Endothelial cell of umbilical vein (primary cell): ENCODE results near the gene GAB2. TPM values are rescaled to one million over a fixed set of nuclear protein-coding genes. Genes with fewer than 3 reads are reported as not detected.

Experiments
- BruUV-seq: library from RNA; stranded (reverse); fragments of 400-500 nt; replicated peaks from 2 replicates; lab custom pipeline; 2021; lab: Mats Ljungman, UMichigan
- CTCF ChIA-PET: fragments of 300-600, 350-600 bp; sonication (Branson Sonifier 250); formaldehyde crosslinking; loops from one replicate; lab custom pipeline; 2021; ENCODE audit warnings: antibody characterized with exemption, inconsistent platforms; lab: Charles Lee
- POLR2A ChIA-PET: fragments of 300-600, 350-600 bp; sonication (Branson Sonifier 250); formaldehyde crosslinking; loops from one replicate; lab custom pipeline; 2021; ENCODE audit warnings: antibody characterized with exemption, inconsistent platforms; lab: Charles Lee
- DNase-seq: peaks from one replicate; pipeline ENCODE4 v3.0.0-alpha.2; 2011; ENCODE audit warnings: low read depth, low spot score
- FAIRE-seq: peaks from 2 replicates; lab custom pipeline; 2011; peaks lifted over from hg19 to GRCh38; lab: Jason Lieb, UNC
- H2AFZ ChIP-seq: 2 replicates; pipeline ENCODE4 v1.6.0; 2012; ENCODE audit warnings: low read depth, low read length, control low read depth, inconsistent platforms
- H3K27ac ChIP-seq: 2 replicates; pipeline ENCODE4 v1.5.1; 2011; ENCODE audit warnings: low read depth, mild to moderate bottlenecking, control low read depth, low read length, moderate library complexity; ENCODE audit not compliant: insufficient read depth
- H3K27me3 ChIP-seq, 2 experiments: 2 replicates each; pipeline versions ENCODE4 v1.6.0 to v1.6.1; 2011; ENCODE audit warnings: low read length in 2 of 2, mixed read lengths in 1 of 2; ENCODE audit not compliant: control insufficient read depth in 2 of 2, insufficient read depth in 2 of 2
- H3K36me3 ChIP-seq, 2 experiments: 2 replicates in 1 of 2; 3 replicates in 1 of 2; pipeline ENCODE4 v1.5.1; 2011; ENCODE audit warnings: low read length in 2 of 2, mild to moderate bottlenecking in 1 of 2, moderate library complexity in 1 of 2; ENCODE audit not compliant: control insufficient read depth in 2 of 2, insufficient read depth in 2 of 2; ENCODE audit errors: extremely low read depth in 1 of 2
- H3K4me1 ChIP-seq: 3 replicates; pipeline ENCODE4 v1.5.1; 2011; ENCODE audit warnings: mild to moderate bottlenecking, low read length; ENCODE audit not compliant: control insufficient read depth, insufficient read depth; ENCODE audit errors: extremely low read depth
- H3K4me2 ChIP-seq: 2 replicates; pipeline ENCODE4 v1.6.1; 2011; ENCODE audit warnings: low read length, control low read depth, mixed read lengths; ENCODE audit not compliant: insufficient read depth
- H3K4me3 ChIP-seq, 3 experiments: fragments of 200-600 bp in 1 of 3; sonication (generic), shearing (Covaris generic) in 1 of 3; replicated peaks in 1 of 3; 2 replicates each; pipeline ENCODE4 v1.5.1; 2011 to 2016; ENCODE audit warnings: control low read depth in 3 of 3, low read length in 3 of 3, mild to moderate bottlenecking in 2 of 3, inconsistent platforms in 1 of 3, low read depth in 1 of 3, moderate library complexity in 1 of 3; ENCODE audit not compliant: insufficient read depth in 1 of 3
- H3K79me2 ChIP-seq: 2 replicates; pipeline ENCODE4 v1.6.0; 2012; ENCODE audit warnings: low read length, inconsistent platforms; ENCODE audit not compliant: control insufficient read depth, insufficient read depth
- H3K9ac ChIP-seq: replicated peaks from 2 replicates; pipeline ENCODE3; 2011; ENCODE audit warnings: low read length, control low read depth; ENCODE audit not compliant: insufficient read depth; ENCODE audit errors: extremely low read depth
- H3K9me1 ChIP-seq: replicated peaks from 3 replicates; pipeline ENCODE4 v1.6.0; 2011; ENCODE audit warnings: mild to moderate bottlenecking, low read length; ENCODE audit not compliant: control insufficient read depth, insufficient read depth; ENCODE audit errors: extremely low read depth
- H3K9me3 ChIP-seq: replicated peaks from 2 replicates; pipeline ENCODE4 v1.5.1; 2012; ENCODE audit warnings: low read length, inconsistent platforms; ENCODE audit not compliant: control insufficient read depth, insufficient read depth
- H4K20me1 ChIP-seq: replicated peaks from 2 replicates; pipeline ENCODE3; 2011; ENCODE audit warnings: mild to moderate bottlenecking, low read length; ENCODE audit not compliant: control insufficient read depth, insufficient read depth; ENCODE audit errors: extremely low read depth
- CTCF ChIP-seq, 2 donors: IDR thresholded peaks; 1 replicate in 1 of 2; 2 replicates in 1 of 2; pipeline ENCODE4 v1.5.1; 2011; ENCODE audit warnings: low read length in 2 of 2, mild to moderate bottlenecking in 2 of 2, moderate library complexity in 2 of 2, control low read depth in 1 of 2, inconsistent platforms in 1 of 2, low read depth in 1 of 2; ENCODE audit not compliant: insufficient read depth in 1 of 2; ENCODE audit errors: extremely low read depth in 1 of 2
- EZH2 ChIP-seq: IDR thresholded peaks from 2 replicates; pipeline ENCODE4 v1.6.1; 2012; ENCODE audit warnings: borderline replicate concordance, low read depth, mild to moderate bottlenecking, moderate library complexity, low read length, inconsistent platforms; ENCODE audit not compliant: severe bottlenecking
- FOS ChIP-seq: IDR thresholded peaks from 2 replicates; pipeline ENCODE4 v1.6.1; 2011; ENCODE audit warnings: mild to moderate bottlenecking, low read length, moderate library complexity, borderline replicate concordance; ENCODE audit not compliant: insufficient read depth
- GATA2 ChIP-seq: IDR thresholded peaks from 2 replicates; pipeline ENCODE4 v1.7.0; 2011; ENCODE audit warnings: low read depth, mild to moderate bottlenecking, moderate library complexity, mixed read lengths, low read length; ENCODE audit not compliant: insufficient read length, insufficient read depth
- JUN ChIP-seq: IDR thresholded peaks from 2 replicates; pipeline ENCODE4 v1.6.1; 2011; ENCODE audit warnings: borderline replicate concordance, low read depth; ENCODE audit not compliant: insufficient read length, insufficient read depth
- MAX ChIP-seq: IDR thresholded peaks from 2 replicates; pipeline ENCODE4 v1.6.1; 2011; ENCODE audit not compliant: insufficient read depth, insufficient read length
- MYC ChIP-seq: IDR thresholded peaks from one replicate; pipeline ENCODE4 v1.6.1; 2011; ENCODE audit warnings: mild to moderate bottlenecking, low read depth, low read length
- POLR2A ChIP-seq: IDR thresholded peaks from 2 replicates; pipeline ENCODE4 v1.6.1; 2012; ENCODE audit warnings: low read depth, mild to moderate bottlenecking, control low read depth, low read length
- POLR2AphosphoS5 ChIP-seq: IDR thresholded peaks from 2 replicates; pipeline ENCODE4 v1.6.1; 2012; ENCODE audit warnings: low read depth, mild to moderate bottlenecking, control low read depth, low read length, moderate library complexity; ENCODE audit not compliant: insufficient read depth
- dilution Hi-C: fragments of 300-500 bp; cut with MboI; formaldehyde crosslinking; loops from one replicate; pipeline ENCODE4 v1.15.0; 2019; ENCODE audit warnings: low sequenced_read_pairs; ENCODE audit not compliant: extremely low pct_ligation_motif_present
- intact Hi-C: fragments of 100-400 bp; cut with micrococcal nuclease; formaldehyde crosslinking; loops from one replicate; pipeline ENCODE4 v1.10.0; 2022
- polyA plus RNA-seq, 4 experiments: library from polyadenylated mRNA; depleted of rRNA in 3 of 4; stranded (reverse) in 3 of 4; unstranded in 1 of 4; fragments of >200 nt; gene quantifications; 2 replicates each; pipeline versions ENCODE4 v1.2.1 to v1.2.3, GENCODE V29; 2011 to 2012; ENCODE audit warnings: missing spikeins in 1 of 4
- total RNA-seq: library from RNA; stranded (reverse); gene quantifications from 2 replicates; pipeline ENCODE4 v1.2.3, GENCODE V29; 2021

The GAB2 gene
- total and polyA plus RNA-seq, 2 donors (not counting 3 experiments of a cell fraction or from before 2014, with no cell fraction given) = 19.6 to 39.6 TPM

GRCh38 chr11:78205256-78205655 lies 212.4 kb downstream of the GAB2 start:
- Histone ChIP-seq H3K4me1 (peaks cover 5% of the 10 kb centered on the region), H3K4me3 (no peak overlapping the region), H2AFZ (no peak overlapping the region), H3K9me3 (no peaks in the 10 kb centered on the region), H3K36me3 (peaks cover 0 to 18% of the 10 kb centered on the region in 2 experiments), H3K4me2 (no peak overlapping the region), H3K27me3 (no peaks in the 10 kb centered on the region), H4K20me1 (no peaks in the 10 kb centered on the region), H3K9ac (no peak overlapping the region), H3K79me2 (no peaks in the 10 kb centered on the region), H3K9me1 (no peaks in the 10 kb centered on the region), H3K27ac (no peak overlapping the region)
- FAIRE-seq (no peak), DNase-seq (no peak)
- BruUV-seq = no TSS peak
- ChIA-PET POLR2A (no interaction called here), CTCF (no interaction called here)
- intact Hi-C loops (loop anchor here (5.0 kb wide), 1 partner anchor 68 kb away; the partner anchor contains the start of gene ALG8), dilution Hi-C loops (no loop called here)
- no peak for TF ChIP-seq CTCF (IDR thresholded peaks at IDR 0.05; ENCODE audit: extremely low read depth in 1 of 2, insufficient read depth in 1 of 2, low read depth in 1 of 2, low read length in 2 of 2)
- TF ChIP-seq JUN = no peak
- TF ChIP-seq FOS = no peak
- no peak for TF ChIP-seq POLR2A
- no peak for TF ChIP-seq POLR2AphosphoS5
- no peak for TF ChIP-seq MAX
- TF ChIP-seq MYC = no peak
- TF ChIP-seq EZH2 = no peak
- TF ChIP-seq GATA2 = no peak
